Upper lobe of left lung (tissue), 4 donors: Measurements from ENCODE around the gene CYTL1.

Experiments used
- EP300 ChIP-seq, 4 donors: sonication (generic); formaldehyde crosslinking; IDR thresholded peaks; one replicate each; pipeline ENCODE4 v1.5.1; 2017; ENCODE audit warnings: antibody characterized with exemption in 4 of 4, control low read depth in 2 of 4
- POLR2A ChIP-seq, 4 donors: fragments of 450-650 bp; IDR thresholded peaks; one replicate each; pipeline ENCODE4 v1.5.1; 2016 to 2017; ENCODE audit warnings: antibody characterized with exemption in 4 of 4, mild to moderate bottlenecking in 2 of 4
- POLR2AphosphoS5 ChIP-seq, 2 donors: sonication (generic); formaldehyde crosslinking; IDR thresholded peaks; one replicate each; pipeline ENCODE4 v1.5.1; 2017; ENCODE audit warnings: antibody characterized with exemption in 2 of 2
- TF ChIP-seq, protein P1 (sequence below), 6 experiments: fragments of 450-650 bp in 4 of 6; fragments of 200-600 bp in 2 of 6; sonication (generic) in 2 of 6; IDR thresholded peaks; one replicate each; pipeline ENCODE4 v1.5.1; 2016 to 2019; ENCODE audit warnings: antibody characterized with exemption in 6 of 6

DNA sequence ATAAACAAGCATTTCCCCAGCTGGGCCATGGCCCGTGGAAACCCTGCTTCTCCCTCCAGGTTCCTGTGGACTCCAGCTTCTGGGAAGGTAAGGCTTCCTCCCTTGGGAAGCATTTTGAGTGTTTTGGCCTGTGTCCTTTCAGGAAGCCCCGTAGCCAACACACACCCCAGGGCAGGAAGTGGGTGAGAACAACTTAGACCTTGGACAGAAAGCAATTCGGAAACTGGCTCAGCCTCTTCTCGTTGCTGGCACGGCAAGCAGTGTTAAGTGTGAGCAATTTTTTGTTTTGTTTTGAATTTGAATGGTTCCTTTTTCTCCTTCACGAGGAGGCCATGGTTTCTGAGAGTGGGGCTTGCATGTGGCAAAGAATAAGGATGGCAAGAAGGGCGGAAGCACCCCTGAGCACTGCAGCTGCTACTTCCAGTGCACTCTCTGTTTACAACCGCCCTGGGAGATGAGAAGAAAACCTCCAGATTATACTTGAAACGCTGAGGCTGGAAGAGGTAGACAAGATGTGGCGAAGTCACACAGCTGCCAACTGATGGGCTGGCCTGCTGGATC is 14.1 kb upstream of the CYTL1 start:
- TF ChIP-seq EP300 (IDR thresholded peaks at IDR 0.05) (no peak), POLR2A (IDR thresholded peaks at IDR 0.05) (no peak), POLR2AphosphoS5 (IDR thresholded peaks at IDR 0.05) (no peak)
- TF ChIP-seq, protein P1, sequence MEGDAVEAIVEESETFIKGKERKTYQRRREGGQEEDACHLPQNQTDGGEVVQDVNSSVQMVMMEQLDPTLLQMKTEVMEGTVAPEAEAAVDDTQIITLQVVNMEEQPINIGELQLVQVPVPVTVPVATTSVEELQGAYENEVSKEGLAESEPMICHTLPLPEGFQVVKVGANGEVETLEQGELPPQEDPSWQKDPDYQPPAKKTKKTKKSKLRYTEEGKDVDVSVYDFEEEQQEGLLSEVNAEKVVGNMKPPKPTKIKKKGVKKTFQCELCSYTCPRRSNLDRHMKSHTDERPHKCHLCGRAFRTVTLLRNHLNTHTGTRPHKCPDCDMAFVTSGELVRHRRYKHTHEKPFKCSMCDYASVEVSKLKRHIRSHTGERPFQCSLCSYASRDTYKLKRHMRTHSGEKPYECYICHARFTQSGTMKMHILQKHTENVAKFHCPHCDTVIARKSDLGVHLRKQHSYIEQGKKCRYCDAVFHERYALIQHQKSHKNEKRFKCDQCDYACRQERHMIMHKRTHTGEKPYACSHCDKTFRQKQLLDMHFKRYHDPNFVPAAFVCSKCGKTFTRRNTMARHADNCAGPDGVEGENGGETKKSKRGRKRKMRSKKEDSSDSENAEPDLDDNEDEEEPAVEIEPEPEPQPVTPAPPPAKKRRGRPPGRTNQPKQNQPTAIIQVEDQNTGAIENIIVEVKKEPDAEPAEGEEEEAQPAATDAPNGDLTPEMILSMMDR (IDR thresholded peaks at IDR 0.05) = no peak
